Endodermal cell (in vitro differentiated cells): ENCODE data around the gene DOCK9. TPM values are rescaled to one million over a fixed set of nuclear protein-coding genes. Genes with fewer than 3 reads are reported as not detected.
A peak's percentile ranks its signal among the peaks of the same experiment; 100 is the strongest.

Experiments
- DNase-seq: peaks from one replicate; pipeline ENCODE4 v3.0.0-alpha.2; 2017
- H3K27ac ChIP-seq: 2 replicates; pipeline ENCODE4 v1.5.1; 2013; ENCODE audit warnings: mild to moderate bottlenecking, low read depth, low read length, moderate library complexity
- H3K27me3 ChIP-seq: 2 replicates; pipeline ENCODE4 v1.6.1; 2013; ENCODE audit warnings: mild to moderate bottlenecking, low read length, moderate library complexity; ENCODE audit not compliant: insufficient read depth, control insufficient read depth, poor library complexity, severe bottlenecking
- H3K36me3 ChIP-seq: 2 replicates; pipeline ENCODE4 v1.7.0; 2013; ENCODE audit warnings: mild to moderate bottlenecking, low read length, moderate library complexity; ENCODE audit not compliant: control insufficient read depth, insufficient read depth
- H3K4me1 ChIP-seq: one replicate; pipeline ENCODE4 v1.7.0; 2013; ENCODE audit warnings: low read length; ENCODE audit not compliant: control insufficient read depth, insufficient read depth
- H3K4me3 ChIP-seq: 2 replicates; pipeline ENCODE4 v1.5.1; 2013; ENCODE audit warnings: mild to moderate bottlenecking, low read length, moderate library complexity
- H3K9ac ChIP-seq: 2 replicates; pipeline ENCODE4 v1.6.1; 2013; ENCODE audit warnings: mild to moderate bottlenecking, low read length, moderate library complexity; ENCODE audit not compliant: poor library complexity, severe bottlenecking; ENCODE audit errors: extremely low read depth
- H3K9me3 ChIP-seq: 2 replicates; pipeline ENCODE4 v1.6.1; 2013; ENCODE audit warnings: mild to moderate bottlenecking, low read length, moderate library complexity; ENCODE audit not compliant: control insufficient read depth
- H3K27ac Mint-ChIP-seq: 2 replicates; pipeline ENCODE4 v1.8.0; 2020; ENCODE audit warnings: mixed read lengths
- H3K27me3 Mint-ChIP-seq: 2 replicates; pipeline ENCODE4 v1.8.0; 2021; ENCODE audit warnings: mild to moderate bottlenecking, mixed read lengths; ENCODE audit not compliant: insufficient read depth
- H3K36me3 Mint-ChIP-seq: 2 replicates; pipeline ENCODE4 v1.8.0; 2020; ENCODE audit warnings: low read depth, mixed read lengths
- H3K4me1 Mint-ChIP-seq: 2 replicates; pipeline ENCODE4 v1.8.0; 2020; ENCODE audit warnings: mixed read lengths
- H3K4me3 Mint-ChIP-seq: 2 replicates; pipeline ENCODE4 v1.8.0; 2020; ENCODE audit warnings: mild to moderate bottlenecking, moderate library complexity, mixed read lengths
- H3K9me3 Mint-ChIP-seq: 2 replicates; pipeline ENCODE4 v1.8.0; 2020; ENCODE audit warnings: mild to moderate bottlenecking, mixed read lengths
- CTCF ChIP-seq: fragments of 200-600 bp; sonication (generic); conservative IDR thresholded peaks from 2 replicates; pipeline ENCODE4 v1.5.0; 2021; ENCODE audit warnings: antibody characterized with exemption, mild to moderate bottlenecking
- WGBS, 2 experiments: methylation state at CpG; one replicate each; pipeline versions ENCODE4 v1.1.5 to v1.1.7; 2013; ENCODE audit warnings: missing lambda C conversion rate in 2 of 2, mixed read lengths in 1 of 2; ENCODE audit not compliant: insufficient coverage in 1 of 2, insufficient read length in 1 of 2; 5-methylcytosine and 5-hydroxymethylcytosine counted together
- total RNA-seq, 2 donors: library from RNA; stranded (reverse); fragmentation: NEBNext Ultra II Directional in 1 of 2; extraction: Animal tissue kit (Norgen Biotek cat#: 25700) in 1 of 2; gene quantifications; 2 replicates in 1 of 2; 3 replicates in 1 of 2; pipeline ENCODE4 v1.2.1, GENCODE V29; 2021

Gene DOCK9
- total RNA-seq, 2 donors from 2014 or later = 15.6 to 22.5 TPM

DNA sequence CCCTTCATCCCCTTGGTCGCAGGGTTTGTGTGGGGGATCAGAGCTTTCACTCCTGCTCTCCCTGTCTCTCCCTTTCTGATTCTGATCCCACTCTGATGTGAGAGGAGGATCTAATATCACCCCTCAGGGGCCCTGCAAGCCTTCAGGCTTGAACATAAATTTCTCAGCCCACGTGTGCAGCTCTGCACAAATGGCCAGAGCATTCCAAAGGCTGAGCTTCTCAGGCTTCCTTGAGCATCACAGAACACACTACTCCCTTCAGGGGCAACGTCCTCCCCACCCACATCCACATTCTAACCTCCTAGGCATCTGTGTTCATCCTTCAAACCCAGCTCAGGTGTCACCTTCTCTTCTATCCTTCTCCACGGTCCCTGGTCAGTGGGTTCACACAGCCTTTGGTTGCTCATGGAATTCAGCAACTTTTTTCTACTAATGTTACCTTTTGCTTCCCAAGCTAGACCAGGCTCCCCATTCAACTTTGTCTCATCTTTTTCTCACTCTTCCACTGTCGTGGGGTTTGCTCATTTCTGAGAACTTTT, 24.4 kb upstream of the DOCK9 start:
- peaks cover 3% of the 10 kb centered on the region for H3K27me3 Mint-ChIP-seq
- H3K4me1 Mint-ChIP-seq = peaks cover 43% of the 10 kb centered on the region
- WGBS, 2 experiments = 80 to 89% methylated on average over 4 to 5 of the region's 5 CpGs

GRCh38 chr13:99000137-99000536, 22.3 kb upstream of the DOCK9 start:
- Histone ChIP-seq H3K4me1 (peaks cover 5% of the 10 kb centered on the region), H3K9ac (no peak overlapping the region), H3K4me3 (no peak overlapping the region), H3K27ac (no peak overlapping the region), H3K36me3 (no peaks in the 10 kb centered on the region), H3K9me3 (no peaks in the 10 kb centered on the region), H3K27me3 (no peaks in the 10 kb centered on the region)
- H3K4me3 Mint-ChIP-seq = no peak overlapping the region
- H3K36me3 Mint-ChIP-seq = no peaks in the 10 kb centered on the region
- H3K27me3 Mint-ChIP-seq = peaks cover 3% of the 10 kb centered on the region
- no peaks in the 10 kb centered on the region for H3K9me3 Mint-ChIP-seq
- 90% methylated on average over 2 of the region's 2 CpGs; no CpG with 5 or more reads in 1 of the 2 experiments for WGBS, 2 experiments
- H3K4me1 Mint-ChIP-seq = peaks cover 38% of the 10 kb centered on the region
- DNase-seq = peak; percentile 60
- H3K27ac Mint-ChIP-seq = no peak overlapping the region
- TF ChIP-seq CTCF = no peak

More for the DNA sequence above, 24.4 kb upstream of the DOCK9 start:
- Histone ChIP-seq H3K27me3 (no peaks in the 10 kb centered on the region), H3K36me3 (no peaks in the 10 kb centered on the region), H3K9me3 (no peaks in the 10 kb centered on the region), H3K9ac (no peak overlapping the region), H3K4me1 (peaks cover 8% of the 10 kb centered on the region), H3K4me3 (no peak overlapping the region), H3K27ac (no peak overlapping the region)
- TF ChIP-seq CTCF = no peak
- no peaks in the 10 kb centered on the region for H3K36me3 Mint-ChIP-seq
- no peak overlapping the region for H3K27ac Mint-ChIP-seq
- no peak overlapping the region for H3K4me3 Mint-ChIP-seq
- DNase-seq = no peak
- H3K9me3 Mint-ChIP-seq = no peaks in the 10 kb centered on the region

GRCh38 chr13:98999639-98999952, 21.7 kb upstream of the DOCK9 start:
- Mint-ChIP-seq H3K9me3 (no peaks in the 10 kb centered on the region), H3K4me3 (no peak overlapping the region), H3K36me3 (no peaks in the 10 kb centered on the region), H3K27ac (no peak overlapping the region), H3K4me1 (peaks cover 38% of the 10 kb centered on the region), H3K27me3 (peaks cover 3% of the 10 kb centered on the region)
- Histone ChIP-seq H3K27ac (no peak overlapping the region), H3K27me3 (no peaks in the 10 kb centered on the region), H3K9ac (no peak overlapping the region), H3K9me3 (no peaks in the 10 kb centered on the region), H3K4me3 (no peak overlapping the region), H3K4me1 (peaks cover 5% of the 10 kb centered on the region), H3K36me3 (no peaks in the 10 kb centered on the region)
- DNase-seq = peak; percentile 21
- no peak for TF ChIP-seq CTCF
- 93% methylated on average over 2 of the region's 2 CpGs; no CpG with 5 or more reads in 1 of the 2 experiments for WGBS, 2 experiments
